GM12878 (cell line): ENCODE results near the gene APLP2. TPM values are rescaled to one million over a fixed set of nuclear protein-coding genes. Genes with fewer than 3 reads are reported as not detected.

Source experiments
- ATAC-seq: fragments of 200-7000 bp; cut with Tn5 transposase; 3 replicates; pipeline ENCODE4 v1.9.1; 2020; ENCODE audit warnings: mild to moderate bottlenecking, moderate library complexity
- BruUV-seq: library from RNA; stranded (reverse); fragments of 400-500 nt; replicated peaks from 2 replicates; lab custom pipeline; 2021; lab: Mats Ljungman, UMichigan
- CTCF ChIA-PET: fragments of 300-600 bp; sonication (Branson Sonifier 250); formaldehyde crosslinking; extraction: SDS; loops from one replicate; lab custom pipeline; 2021; ENCODE audit warnings: inconsistent platforms; lab: Yijun Ruan, JAX
- POLR2A ChIA-PET: fragments of 350-600 bp; formaldehyde crosslinking; extraction: SDS; loops from one replicate; lab custom pipeline; 2021; ENCODE audit warnings: inconsistent platforms; lab: Charles Lee
- RAD21 ChIA-PET: fragments of 300-600 bp; sonication (Branson Sonifier 250); formaldehyde crosslinking; loops from one replicate; lab custom pipeline; 2023; ENCODE audit warnings: antibody characterized with exemption; ENCODE audit not compliant: unreplicated experiment; lab: Charles Lee
- SMC1A ChIA-PET: fragments of 300-600 bp; sonication (Branson Sonifier 250); formaldehyde crosslinking; loops from one replicate; lab custom pipeline; 2023; ENCODE audit not compliant: unreplicated experiment, uncharacterized antibody; lab: Charles Lee
- DNase-seq: peaks from one replicate; pipeline ENCODE4 v3.0.0-alpha.2; 2011; ENCODE audit warnings: low read depth, low spot score
- FAIRE-seq: peaks from 3 replicates; lab custom pipeline; 2011; peaks lifted over from hg19 to GRCh38; lab: Jason Lieb, UNC
- H2AFZ ChIP-seq: 2 replicates; pipeline ENCODE4 v1.6.0; 2011; ENCODE audit warnings: low read depth, low read length, control low read depth; ENCODE audit not compliant: control insufficient read depth
- H3K27ac ChIP-seq: 2 replicates; pipeline ENCODE4 v1.5.1; 2011; ENCODE audit warnings: control low read depth; ENCODE audit not compliant: control insufficient read depth, insufficient read depth
- H3K27me3 ChIP-seq, 2 experiments: replicated peaks in 1 of 2; 2 replicates each; pipeline versions ENCODE4 v1.6.0 to v1.6.1; 2011; ENCODE audit warnings: low read length in 1 of 2; ENCODE audit not compliant: control insufficient read depth in 2 of 2, insufficient read depth in 2 of 2
- H3K36me3 ChIP-seq, 2 experiments: 2 replicates each; pipeline ENCODE4 v1.5.1; 2011; ENCODE audit warnings: low read length in 1 of 2; ENCODE audit not compliant: control insufficient read depth in 2 of 2, insufficient read depth in 2 of 2
- H3K4me1 ChIP-seq: 2 replicates; pipeline ENCODE4 v1.6.1; 2011; ENCODE audit warnings: mild to moderate bottlenecking, low read length, moderate library complexity, mixed read lengths; ENCODE audit not compliant: control insufficient read depth, insufficient read depth
- H3K4me2 ChIP-seq: 2 replicates; pipeline ENCODE4 v1.6.0; 2011; ENCODE audit warnings: control low read depth; ENCODE audit not compliant: control insufficient read depth, insufficient read depth
- H3K4me3 ChIP-seq: fragments of 200-600 bp; sonication (generic); 2 replicates; pipeline ENCODE4 v1.5.1; 2016
- H3K79me2 ChIP-seq: 2 replicates; pipeline ENCODE4 v1.6.0; 2011; ENCODE audit warnings: low read length; ENCODE audit not compliant: control insufficient read depth, insufficient read depth
- H3K9ac ChIP-seq: 2 replicates; pipeline ENCODE4 v1.8.0; 2011; ENCODE audit warnings: low read length, control low read depth, mixed read lengths; ENCODE audit not compliant: control insufficient read depth, insufficient read depth
- H3K9me3 ChIP-seq: replicated peaks from 3 replicates; pipeline ENCODE4 v1.5.1; 2011; ENCODE audit warnings: mild to moderate bottlenecking, low read length; ENCODE audit not compliant: control insufficient read depth, insufficient read depth
- H4K20me1 ChIP-seq: 2 replicates; pipeline ENCODE4 v1.6.0; 2011; ENCODE audit not compliant: control insufficient read depth, insufficient read depth
- BHLHE40 ChIP-seq, 2 experiments: fragments of 450-650 bp in 1 of 2; IDR thresholded peaks; 2 replicates each; pipeline ENCODE4 v1.6.1; 2011 to 2017; ENCODE audit warnings: low read depth in 2 of 2, borderline replicate concordance in 1 of 2, improper control_type of control experiment in 1 of 2, low read length in 1 of 2, mild to moderate bottlenecking in 1 of 2
- CBX5 ChIP-seq: sonication (generic); IDR thresholded peaks from 2 replicates; pipeline ENCODE4 v1.6.1; 2016; ENCODE audit warnings: low read depth, moderate library complexity, mild to moderate bottlenecking, inconsistent platforms
- CEBPZ ChIP-seq: fragments of 150-350 bp; IDR thresholded peaks from 2 replicates; pipeline ENCODE4 v1.6.1; 2016; ENCODE audit warnings: low read depth, low read length
- CHD2 ChIP-seq: IDR thresholded peaks from 2 replicates; pipeline ENCODE4 v1.6.1; 2011; ENCODE audit warnings: low read depth, low read length, improper control_type of control experiment, borderline replicate concordance
- ESRRA ChIP-seq: IDR thresholded peaks from 2 replicates; pipeline ENCODE4 v1.6.1; 2012; ENCODE audit warnings: mild to moderate bottlenecking, low read length, improper control_type of control experiment
- FOS ChIP-seq: IDR thresholded peaks from 3 replicates; pipeline ENCODE4 v1.6.1; 2011; ENCODE audit warnings: borderline replicate concordance; ENCODE audit not compliant: insufficient read length; ENCODE audit errors: extremely low read depth
- JUND ChIP-seq: IDR thresholded peaks from 2 replicates; pipeline ENCODE4 v1.6.1; 2012; ENCODE audit warnings: low read depth, mild to moderate bottlenecking, low read length, improper control_type of control experiment, moderate library complexity
- KDM1A ChIP-seq: fragments of 200-600 bp; sonication (generic); IDR thresholded peaks from 2 replicates; pipeline ENCODE4 v1.6.1; 2016; ENCODE audit warnings: borderline replicate concordance
- NFIC ChIP-seq: IDR thresholded peaks from 2 replicates; pipeline ENCODE4 v1.6.1; 2012; ENCODE audit warnings: low read depth, mild to moderate bottlenecking, inconsistent platforms, low read length, moderate library complexity
- NFYB ChIP-seq: IDR thresholded peaks from 2 replicates; pipeline ENCODE4 v1.6.1; 2011; ENCODE audit warnings: low read depth, mild to moderate bottlenecking, low read length, improper control_type of control experiment, moderate library complexity; ENCODE audit not compliant: insufficient read depth
- NR2F1 ChIP-seq: fragments of 450-650 bp; conservative IDR thresholded peaks from 2 replicates; pipeline ENCODE4 v1.6.1; 2017; ENCODE audit warnings: mild to moderate bottlenecking
- RAD21 ChIP-seq: IDR thresholded peaks from 2 replicates; pipeline ENCODE4 v1.6.1; 2011; ENCODE audit warnings: mild to moderate bottlenecking, low read depth, low read length, moderate library complexity; ENCODE audit not compliant: insufficient read depth
- TCF12 ChIP-seq: IDR thresholded peaks from 2 replicates; pipeline ENCODE4 v1.6.1; 2011; ENCODE audit warnings: low read depth, mild to moderate bottlenecking, low read length
- YBX1 ChIP-seq: fragments of 450-650 bp; IDR thresholded peaks from 2 replicates; pipeline ENCODE4 v1.6.1; 2016; ENCODE audit warnings: antibody characterized with exemption
- ZSCAN29 ChIP-seq: fragments of 450-650 bp; IDR thresholded peaks from 2 replicates; pipeline ENCODE4 v1.6.1; 2017; ENCODE audit warnings: mild to moderate bottlenecking, moderate library complexity
- ZZZ3 ChIP-seq: IDR thresholded peaks from 2 replicates; pipeline ENCODE4 v1.6.1; 2011; ENCODE audit warnings: low read depth; ENCODE audit not compliant: control insufficient read depth, insufficient read length
- WGBS: methylation state at CpG from one replicate; pipeline ENCODE4 v1.1.6; 2016; ENCODE audit warnings: low lambda C conversion rate; ENCODE audit not compliant: insufficient replicate concordance, insufficient coverage; ENCODE audit errors: missing lambda C conversion rate; 5-methylcytosine and 5-hydroxymethylcytosine counted together
- in situ Hi-C: fragments of 300-500 bp; cut with MboI; formaldehyde crosslinking; loops from 9 replicates; pipeline ENCODE4 v1.14.3; 2018; ENCODE audit warnings: mixed read lengths
- intact Hi-C: fragments of 100-400 bp; cut with micrococcal nuclease; formaldehyde crosslinking; loops from one replicate; pipeline ENCODE4 v1.14.2; 2022; ENCODE audit not compliant: unreplicated experiment
- polyA plus RNA-seq, 11 experiments: library from polyadenylated mRNA; depleted of rRNA in 4 of 11; unstranded in 6 of 11; stranded (reverse) in 5 of 11; fragments of >200 nt; fragmentation: Nextera tagmentation in 4 of 11; fragmentation: Illumina TruSeq in 1 of 11; extraction: Ambion mirVana in 4 of 11; extraction: Trizol in 1 of 11; gene quantifications; 1 replicate in 1 of 11; 2 replicates in 10 of 11; pipeline versions ENCODE4 v1.2.1 to v1.2.3, GENCODE V29; 2011 to 2016; ENCODE audit warnings: inconsistent platforms in 2 of 11, missing spikeins in 2 of 11, low read depth in 1 of 11
- total RNA-seq, 4 experiments: library from RNA; depleted of rRNA in 3 of 4; stranded (reverse); fragments of >200 nt in 3 of 4; fragmentation: Illumina TruSeq in 1 of 4; extraction: Trizol in 1 of 4; gene quantifications; 2 replicates each; pipeline versions ENCODE4 v1.2.1 to v1.2.3, GENCODE V29; 2013 to 2021
- TF ChIP-seq, protein P1 (sequence below): fragments of 450-650 bp; IDR thresholded peaks from 2 replicates; pipeline ENCODE4 v1.6.1; 2016; ENCODE audit warnings: mild to moderate bottlenecking, moderate library complexity, borderline replicate concordance

Gene APLP2
- total and polyA plus RNA-seq, 10 of the 15 experiments (the other 5 are each of a cell fraction or from before 2014, with no cell fraction given): 2.3 to 38.8 (median 21.3) TPM

DNA sequence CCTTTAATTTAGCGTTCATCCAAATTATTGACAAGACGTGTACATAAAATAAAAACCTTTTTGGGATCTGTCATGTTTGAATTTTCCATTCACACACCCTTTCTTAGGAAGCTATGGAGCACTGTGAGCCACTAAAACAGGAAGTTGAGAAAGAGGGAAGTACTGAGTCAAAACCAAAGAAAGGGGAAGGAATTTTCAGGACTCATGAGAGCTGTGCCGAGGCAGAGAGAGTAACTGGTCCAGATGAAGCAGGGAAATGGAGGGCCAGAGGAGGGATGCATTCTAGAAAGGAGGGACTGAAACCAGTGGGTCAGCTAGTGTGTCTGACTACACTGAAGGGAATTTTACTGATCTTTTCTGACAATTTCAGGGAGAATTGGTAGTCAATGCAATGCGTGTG, 24.9 kb downstream of the APLP2 start (continued):
- TF ChIP-seq, protein P1, sequence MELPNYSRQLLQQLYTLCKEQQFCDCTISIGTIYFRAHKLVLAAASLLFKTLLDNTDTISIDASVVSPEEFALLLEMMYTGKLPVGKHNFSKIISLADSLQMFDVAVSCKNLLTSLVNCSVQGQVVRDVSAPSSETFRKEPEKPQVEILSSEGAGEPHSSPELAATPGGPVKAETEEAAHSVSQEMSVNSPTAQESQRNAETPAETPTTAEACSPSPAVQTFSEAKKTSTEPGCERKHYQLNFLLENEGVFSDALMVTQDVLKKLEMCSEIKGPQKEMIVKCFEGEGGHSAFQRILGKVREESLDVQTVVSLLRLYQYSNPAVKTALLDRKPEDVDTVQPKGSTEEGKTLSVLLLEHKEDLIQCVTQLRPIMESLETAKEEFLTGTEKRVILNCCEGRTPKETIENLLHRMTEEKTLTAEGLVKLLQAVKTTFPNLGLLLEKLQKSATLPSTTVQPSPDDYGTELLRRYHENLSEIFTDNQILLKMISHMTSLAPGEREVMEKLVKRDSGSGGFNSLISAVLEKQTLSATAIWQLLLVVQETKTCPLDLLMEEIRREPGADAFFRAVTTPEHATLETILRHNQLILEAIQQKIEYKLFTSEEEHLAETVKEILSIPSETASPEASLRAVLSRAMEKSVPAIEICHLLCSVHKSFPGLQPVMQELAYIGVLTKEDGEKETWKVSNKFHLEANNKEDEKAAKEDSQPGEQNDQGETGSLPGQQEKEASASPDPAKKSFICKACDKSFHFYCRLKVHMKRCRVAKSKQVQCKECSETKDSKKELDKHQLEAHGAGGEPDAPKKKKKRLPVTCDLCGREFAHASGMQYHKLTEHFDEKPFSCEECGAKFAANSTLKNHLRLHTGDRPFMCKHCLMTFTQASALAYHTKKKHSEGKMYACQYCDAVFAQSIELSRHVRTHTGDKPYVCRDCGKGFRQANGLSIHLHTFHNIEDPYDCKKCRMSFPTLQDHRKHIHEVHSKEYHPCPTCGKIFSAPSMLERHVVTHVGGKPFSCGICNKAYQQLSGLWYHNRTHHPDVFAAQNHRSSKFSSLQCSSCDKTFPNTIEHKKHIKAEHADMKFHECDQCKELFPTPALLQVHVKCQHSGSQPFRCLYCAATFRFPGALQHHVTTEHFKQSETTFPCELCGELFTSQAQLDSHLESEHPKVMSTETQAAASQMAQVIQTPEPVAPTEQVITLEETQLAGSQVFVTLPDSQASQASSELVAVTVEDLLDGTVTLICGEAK: no peak

- Histone ChIP-seq H3K4me3 (no peak overlapping the region), H3K9ac (no peak overlapping the region), H3K4me1 (no peaks in the 10 kb centered on the region), H3K27me3 (no peaks in the 10 kb centered on the region), H3K36me3 (no peaks in the 10 kb centered on the region), H3K79me2 (no peaks in the 10 kb centered on the region), H2AFZ (no peak overlapping the region), H3K9me3 (no peaks in the 10 kb centered on the region), H3K27ac (no peak overlapping the region), H4K20me1 (no peaks in the 10 kb centered on the region), H3K4me2 (no peak overlapping the region)
- intact Hi-C loops: no loop called here
- in situ Hi-C loops: no loop called here
- DNase-seq (no peak), FAIRE-seq (no peak), ATAC-seq (no peak)
- ChIA-PET SMC1A (interaction anchor here (1.0 kb wide), 1 partner anchor 15 kb away, joined by 3 read pairs; no protein-coding TSS in a partner anchor), CTCF (interaction anchor here (0.6 to 1.9 kb wide), 2 partner anchors 9 to 223 kb away, joined by 3 to 5 read pairs; no protein-coding TSS in a partner anchor), RAD21 (no interaction called here), POLR2A (no interaction called here)
- no TSS peak for BruUV-seq
- 0% methylated on average over 1 of the region's 1 CpG for WGBS
- no peak for TF ChIP-seq BHLHE40 (IDR thresholded peaks at IDR 0.05; ENCODE audit: borderline replicate concordance in 1 of 2, low read depth in 2 of 2, low read length in 1 of 2)
- no peak for TF ChIP-seq CHD2
- TF ChIP-seq CEBPZ: no peak
- TF ChIP-seq NR2F1: no peak
- no peak for TF ChIP-seq CBX5
- TF ChIP-seq NFIC: no peak
- TF ChIP-seq ZSCAN29: no peak
- no peak for TF ChIP-seq YBX1
- no peak for TF ChIP-seq NFYB
- no peak for TF ChIP-seq FOS
- no peak for TF ChIP-seq RAD21
- no peak for TF ChIP-seq ZZZ3
- TF ChIP-seq KDM1A: no peak
- TF ChIP-seq ESRRA: no peak
- no peak for TF ChIP-seq TCF12
- no peak for TF ChIP-seq JUND
Observed at GRCh38 chr11:130095326-130095725, 25.6 kb downstream of the APLP2 start.
